Gastrocnemius medialis (tissue), 4 donors: ENCODE measurements around the gene SPTBN2.

Source experiments
- POLR2A ChIP-seq, 2 donors: fragments of 450-650 bp; IDR thresholded peaks; one replicate each; pipeline ENCODE4 v1.6.1; 2017; ENCODE audit warnings: antibody characterized with exemption in 2 of 2, mild to moderate bottlenecking in 2 of 2, moderate library complexity in 2 of 2
- TF ChIP-seq, protein P1 (sequence below), 5 experiments: fragments of 450-650 bp in 3 of 5; fragments of 200-600 bp in 2 of 5; sonication (generic) in 2 of 5; IDR thresholded peaks in 4 of 5; conservative IDR thresholded peaks in 1 of 5; 1 replicate in 4 of 5; 2 replicates in 1 of 5; pipeline ENCODE4 v1.5.1; 2016 to 2019; ENCODE audit warnings: antibody characterized with exemption in 5 of 5, mild to moderate bottlenecking in 3 of 5, moderate library complexity in 3 of 5

DNA sequence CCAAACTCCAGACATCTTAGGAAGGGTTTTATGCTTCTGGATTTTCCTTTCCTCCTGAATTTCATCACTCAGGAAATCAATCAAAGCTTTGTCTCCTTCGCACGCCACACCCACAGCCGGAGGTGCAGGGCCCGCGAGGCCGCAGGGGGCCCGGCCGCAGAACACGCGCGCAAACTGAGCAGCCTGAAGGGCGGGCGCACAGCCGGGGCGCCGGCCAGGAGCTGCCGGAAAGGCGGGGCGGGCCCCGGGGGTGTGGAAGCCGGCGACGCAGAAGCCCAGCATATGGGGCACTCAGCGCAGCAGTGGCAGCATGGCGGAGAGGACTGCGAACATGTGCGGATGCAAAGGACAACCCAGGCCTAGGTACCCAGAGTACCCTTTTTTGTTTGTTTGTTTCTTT, 33.1 kb upstream of the SPTBN2 start:
- TF ChIP-seq, protein P1, sequence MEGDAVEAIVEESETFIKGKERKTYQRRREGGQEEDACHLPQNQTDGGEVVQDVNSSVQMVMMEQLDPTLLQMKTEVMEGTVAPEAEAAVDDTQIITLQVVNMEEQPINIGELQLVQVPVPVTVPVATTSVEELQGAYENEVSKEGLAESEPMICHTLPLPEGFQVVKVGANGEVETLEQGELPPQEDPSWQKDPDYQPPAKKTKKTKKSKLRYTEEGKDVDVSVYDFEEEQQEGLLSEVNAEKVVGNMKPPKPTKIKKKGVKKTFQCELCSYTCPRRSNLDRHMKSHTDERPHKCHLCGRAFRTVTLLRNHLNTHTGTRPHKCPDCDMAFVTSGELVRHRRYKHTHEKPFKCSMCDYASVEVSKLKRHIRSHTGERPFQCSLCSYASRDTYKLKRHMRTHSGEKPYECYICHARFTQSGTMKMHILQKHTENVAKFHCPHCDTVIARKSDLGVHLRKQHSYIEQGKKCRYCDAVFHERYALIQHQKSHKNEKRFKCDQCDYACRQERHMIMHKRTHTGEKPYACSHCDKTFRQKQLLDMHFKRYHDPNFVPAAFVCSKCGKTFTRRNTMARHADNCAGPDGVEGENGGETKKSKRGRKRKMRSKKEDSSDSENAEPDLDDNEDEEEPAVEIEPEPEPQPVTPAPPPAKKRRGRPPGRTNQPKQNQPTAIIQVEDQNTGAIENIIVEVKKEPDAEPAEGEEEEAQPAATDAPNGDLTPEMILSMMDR (IDR thresholded peaks at IDR 0.05 in 4 of 5, conservative IDR thresholded peaks at IDR 0.05 in 1 of 5): no peak
- TF ChIP-seq POLR2A (IDR thresholded peaks at IDR 0.05): no peak
